ENCODE results near the gene CSDE1. TPM values are rescaled to one million over a fixed set of nuclear protein-coding genes. Genes with fewer than 3 reads are reported as not detected.

Gene CSDE1
- total RNA-seq, 1 experiment from 2014 or later = 913 TPM

GRCh38 chr1:114707604-114708003 lies 50.2 kb downstream of the CSDE1 start:
- Histone ChIP-seq H3K4me1 (replicated peaks) (no peaks in the 10 kb centered on the region), H3K4me3 (no peak overlapping the region), H3K9me3 (replicated peaks) (no peaks in the 10 kb centered on the region), H3K27me3 (replicated peaks) (no peaks in the 10 kb centered on the region), H3K36me3 (peaks cover 64% of the 10 kb centered on the region), H3K27ac (no peak overlapping the region)
- no peak for DNase-seq (ENCODE audit: low read depth in 1 of 2, low spot score in 2 of 2)

- H3K4me1 ChIP-seq (replicated peaks) = no peaks in the 10 kb centered on the region
- H3K4me3 ChIP-seq = no peak overlapping the region
- peaks cover 27% of the 10 kb centered on the region for H3K36me3 ChIP-seq
- no peak overlapping the region for H3K27ac ChIP-seq
- no peak for DNase-seq (ENCODE audit: low read depth in 1 of 2, low spot score in 2 of 2)
- H3K9me3 ChIP-seq (replicated peaks) = no peaks in the 10 kb centered on the region
- 0 out of 2 replicates have a peak, but pooled peaks cover 6% of the 10 kb centered on the region for H3K27me3 ChIP-seq (replicated peaks)
These were observed 54.5 kb downstream of the CSDE1 start for GRCh38 chr1:114703242-114703641.

- H3K4me3 ChIP-seq = no peak overlapping the region
- H3K4me1 ChIP-seq (replicated peaks) = no peaks in the 10 kb centered on the region
- no peaks in the 10 kb centered on the region for H3K9me3 ChIP-seq (replicated peaks)
- H3K27me3 ChIP-seq (replicated peaks) = 0 out of 2 replicates have a peak, but pooled peaks cover 6% of the 10 kb centered on the region
- no peak for DNase-seq (ENCODE audit: low read depth in 1 of 2, low spot score in 2 of 2)
- no peak overlapping the region for H3K27ac ChIP-seq
- H3K36me3 ChIP-seq = peaks cover 22% of the 10 kb centered on the region
These were observed 55.0 kb downstream of the CSDE1 start for GRCh38 chr1:114702737-114703136.

GRCh38 chr1:114701931-114702330 lies 55.9 kb downstream of the CSDE1 start:
- Histone ChIP-seq H3K4me1 (replicated peaks) (no peaks in the 10 kb centered on the region), H3K9me3 (replicated peaks) (no peaks in the 10 kb centered on the region), H3K27ac (no peak overlapping the region), H3K27me3 (replicated peaks) (0 out of 2 replicates have a peak, but pooled peaks cover 6% of the 10 kb centered on the region), H3K36me3 (peaks cover 14% of the 10 kb centered on the region), H3K4me3 (no peak overlapping the region)
- DNase-seq (ENCODE audit: low read depth in 1 of 2, low spot score in 2 of 2) = no peak

GRCh38 chr1:114700036-114700600 lies 57.7 kb downstream of the CSDE1 start:
- Histone ChIP-seq H3K36me3 (no peaks in the 10 kb centered on the region), H3K4me1 (replicated peaks) (no peaks in the 10 kb centered on the region), H3K27ac (no peak overlapping the region), H3K4me3 (no peak overlapping the region), H3K9me3 (replicated peaks) (no peaks in the 10 kb centered on the region), H3K27me3 (replicated peaks) (peaks cover 11% of the 10 kb centered on the region; the same call in 1 of the 2 replicates)
- no peak for DNase-seq (ENCODE audit: low read depth in 1 of 2, low spot score in 2 of 2)

- no peak overlapping the region for H3K4me3 ChIP-seq
- no peak for DNase-seq (ENCODE audit: low read depth in 1 of 2, low spot score in 2 of 2)
- no peaks in the 10 kb centered on the region for H3K4me1 ChIP-seq (replicated peaks)
- H3K9me3 ChIP-seq (replicated peaks) = no peaks in the 10 kb centered on the region
- no peaks in the 10 kb centered on the region for H3K36me3 ChIP-seq
- peaks cover 11% of the 10 kb centered on the region; the same call in 1 of the 2 replicates for H3K27me3 ChIP-seq (replicated peaks)
- H3K27ac ChIP-seq = no peak overlapping the region
These were observed 61.0 kb downstream of the CSDE1 start for GRCh38 chr1:114696810-114697209.

GRCh38 chr1:114695430-114696058 lies 62.2 kb downstream of the CSDE1 start, which contains the start of gene AMPD1:
TSS of gene AMPD1 (minus strand) at chr1:114695546. CDS start at chr1:114695471, 75 bp downstream.
- Histone ChIP-seq H3K27ac (no peak within 1 kb of the TSS), H3K4me3 (no peak within 1 kb of the TSS), H3K36me3 (no peaks in the 10 kb centered on the region), H3K27me3 (replicated peaks) (peaks cover 11% of the 10 kb centered on the region; the same call in 1 of the 2 replicates), H3K9me3 (replicated peaks) (no peaks in the 10 kb centered on the region), H3K4me1 (replicated peaks) (no peaks in the 10 kb centered on the region)
- DNase-seq (ENCODE audit: low read depth in 1 of 2, low spot score in 2 of 2) = no peak

- H3K27ac ChIP-seq = no peak overlapping the region
- H3K36me3 ChIP-seq = no peaks in the 10 kb centered on the region
- no peak overlapping the region for H3K4me3 ChIP-seq
- no peaks in the 10 kb centered on the region for H3K9me3 ChIP-seq (replicated peaks)
- H3K4me1 ChIP-seq (replicated peaks) = no peaks in the 10 kb centered on the region
- peaks cover 10% of the 10 kb centered on the region; the same call in 1 of the 2 replicates for H3K27me3 ChIP-seq (replicated peaks)
- DNase-seq (ENCODE audit: low read depth in 1 of 2, low spot score in 2 of 2) = no peak
These were observed 63.1 kb downstream of the CSDE1 start for GRCh38 chr1:114694540-114695310.

GRCh38 chr1:114692947-114693346 lies 64.8 kb downstream of the CSDE1 start:
- no peak for DNase-seq (ENCODE audit: low read depth in 1 of 2, low spot score in 2 of 2)
- no peaks in the 10 kb centered on the region for H3K36me3 ChIP-seq
- H3K4me3 ChIP-seq = no peak overlapping the region

GRCh38 chr1:114691061-114691460 lies 66.7 kb downstream of the CSDE1 start:
- H3K4me3 ChIP-seq = no peak overlapping the region
- no peak overlapping the region for H3K27ac ChIP-seq
- no peaks in the 10 kb centered on the region for H3K4me1 ChIP-seq (replicated peaks)

More at GRCh38 chr1:114692947-114693346, 64.8 kb downstream of the CSDE1 start:
- H3K4me1 ChIP-seq (replicated peaks) = no peaks in the 10 kb centered on the region
- H3K27me3 ChIP-seq (replicated peaks) = peaks cover 8% of the 10 kb centered on the region; the same call in 1 of the 2 replicates
- H3K27ac ChIP-seq = no peak overlapping the region
- no peaks in the 10 kb centered on the region for H3K9me3 ChIP-seq (replicated peaks)

GRCh38 chr1:114690148-114690547 lies 67.6 kb downstream of the CSDE1 start:
- Histone ChIP-seq H3K27ac (no peak overlapping the region), H3K4me1 (replicated peaks) (no peaks in the 10 kb centered on the region), H3K4me3 (no peak overlapping the region), H3K27me3 (replicated peaks) (peaks cover 9% of the 10 kb centered on the region; the same call in 1 of the 2 replicates), H3K9me3 (replicated peaks) (no peaks in the 10 kb centered on the region), H3K36me3 (no peaks in the 10 kb centered on the region)
- no peak for DNase-seq (ENCODE audit: low read depth in 1 of 2, low spot score in 2 of 2)

More at GRCh38 chr1:114691061-114691460, 66.7 kb downstream of the CSDE1 start:
- DNase-seq (ENCODE audit: low read depth in 1 of 2, low spot score in 2 of 2) = no peak
- H3K27me3 ChIP-seq (replicated peaks) = peaks cover 3% of the 10 kb centered on the region; the same call in 1 of the 2 replicates
- H3K36me3 ChIP-seq = no peaks in the 10 kb centered on the region
- H3K9me3 ChIP-seq (replicated peaks) = no peaks in the 10 kb centered on the region

- no peak for DNase-seq (ENCODE audit: low read depth in 1 of 2, low spot score in 2 of 2)
- H3K4me1 ChIP-seq (replicated peaks) = no peaks in the 10 kb centered on the region
These were observed 69.3 kb downstream of the CSDE1 start for GRCh38 chr1:114688526-114688925.

GRCh38 chr1:114685851-114686250 lies 71.9 kb downstream of the CSDE1 start:
- no peaks in the 10 kb centered on the region for H3K9me3 ChIP-seq (replicated peaks)
- DNase-seq (ENCODE audit: low read depth in 1 of 2, low spot score in 2 of 2) = no peak
- H3K27me3 ChIP-seq (replicated peaks) = peaks cover 16% of the 10 kb centered on the region; the same call in 1 of the 2 replicates
- no peaks in the 10 kb centered on the region for H3K4me1 ChIP-seq (replicated peaks)
- no peak overlapping the region for H3K27ac ChIP-seq
- H3K4me3 ChIP-seq = no peak overlapping the region
- no peaks in the 10 kb centered on the region for H3K36me3 ChIP-seq

More at GRCh38 chr1:114688526-114688925, 69.3 kb downstream of the CSDE1 start:
- Histone ChIP-seq H3K36me3 (no peaks in the 10 kb centered on the region), H3K9me3 (replicated peaks) (no peaks in the 10 kb centered on the region), H3K27me3 (replicated peaks) (peaks cover 9% of the 10 kb centered on the region; the same call in 1 of the 2 replicates), H3K4me3 (no peak overlapping the region), H3K27ac (no peak overlapping the region)
